Pons (tissue), 1 donor: ENCODE data around the gene ICAM5.

ENCODE experiments used
- DNase-seq: peaks from one replicate; pipeline ENCODE4 v3.0.0-alpha.2; 2016; ENCODE audit warnings: low spot score

ICAM5 gene

GRCh38 chr19:10339977-10340376, 50.2 kb downstream of the ICAM5 start:
- no peak for DNase-seq

- no peak for DNase-seq
These were observed 53.7 kb downstream of the ICAM5 start for GRCh38 chr19:10343495-10343894.

DNA sequence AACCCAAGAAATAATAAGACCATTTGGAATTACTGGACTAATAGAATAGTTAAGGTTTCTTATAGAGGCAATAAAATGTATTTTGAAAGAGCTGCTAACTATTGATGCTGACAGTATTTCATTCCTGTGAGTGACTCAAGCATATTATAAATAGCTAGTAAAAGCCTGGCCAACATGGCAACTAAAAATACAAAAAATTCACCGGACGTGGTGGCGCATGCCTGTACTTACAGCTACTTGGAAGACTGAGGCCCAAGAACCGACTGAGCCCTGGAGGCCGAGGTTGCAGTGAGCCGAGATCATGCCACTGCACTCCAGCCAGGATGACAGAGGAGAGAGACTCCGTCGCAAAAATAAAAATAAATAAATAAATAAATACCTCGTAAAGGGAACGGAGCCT, 55.0 kb downstream of the ICAM5 start:
- DNase-seq: no peak
